A673 (cell line): Measurements from ENCODE around the gene RASSF4.

Experiments used
- CTCF ChIP-seq: fragments of 300-800, 200-600 bp; sonication (generic); conservative IDR thresholded peaks from 2 replicates; pipeline ENCODE4 v1.5.1; 2017; ENCODE audit warnings: low read depth, mild to moderate bottlenecking, antibody characterized with exemption, low read length, moderate library complexity, mixed read lengths
- EZH2 ChIP-seq: fragments of 200-600 bp; sonication (generic); IDR thresholded peaks from 2 replicates; pipeline ENCODE4 v1.6.1; 2017; ENCODE audit warnings: borderline replicate concordance, low read depth, mild to moderate bottlenecking, mixed read lengths, antibody characterized with exemption, low read length; ENCODE audit not compliant: poor library complexity, severe bottlenecking

- TF ChIP-seq CTCF (no peak), EZH2 (no peak)
Measured at GRCh38 chr10:45040921-45041542, 81.4 kb downstream of the RASSF4 start.
